Measurements from ENCODE around the gene AOC2.
"Not testable (repeated sequence)": the region's sequence is repeated elsewhere in the genome, so short reads cannot be mapped to it uniquely, and the experiment has no call there.

GRCh38 chr17:42867694-42868261 is 23.4 kb downstream of the AOC2 start:
- not testable (repeated sequence) for TF ChIP-seq POLR2A, POLR2AphosphoS5 (IDR thresholded peaks at IDR 0.05; ENCODE audit: low read depth, low read length)
